HG02571 (cell line): ENCODE measurements around the gene TNIP1.

Source experiments
- ATAC-seq: cut with Tn5 transposase; IDR thresholded peaks from one replicate; pipeline ENCODE4 v1.9.1; 2021; ENCODE audit warnings: mild to moderate bottlenecking, moderate library complexity; ENCODE audit not compliant: unreplicated experiment

Gene TNIP1

GRCh38 chr5:151080613-151081430 lies at the start of gene TNIP1:
Gene TNIP1 (minus strand): TSS chr5:151081034. CDS start chr5:151065095, 15,939 bp downstream.
- peak; percentile 68 for ATAC-seq

- no peak for ATAC-seq
Observed at GRCh38 chr5:151130235-151130921, 49.5 kb upstream of the TNIP1 start.

- ATAC-seq = no peak
Observed at GRCh38 chr5:151128817-151129216, 48.0 kb upstream of the TNIP1 start.

- no peak for ATAC-seq
Observed at GRCh38 chr5:151127926-151128325, 47.1 kb upstream of the TNIP1 start.

- peak; percentile 28 for ATAC-seq
Observed at GRCh38 chr5:151126199-151126645, 45.4 kb upstream of the TNIP1 start.

- ATAC-seq = no peak
Observed at GRCh38 chr5:151125421-151125820, 44.6 kb upstream of the TNIP1 start.

GRCh38 chr5:151123897-151124751 lies 43.3 kb upstream of the TNIP1 start:
- ATAC-seq = peak; percentile 84

- no peak for ATAC-seq
Observed at GRCh38 chr5:151122828-151123227, 42.0 kb upstream of the TNIP1 start.

- ATAC-seq = no peak
Observed at GRCh38 chr5:151121665-151122064, 40.8 kb upstream of the TNIP1 start.

- no peak for ATAC-seq
Observed at GRCh38 chr5:151121095-151121494, 40.3 kb upstream of the TNIP1 start.

- no peak for ATAC-seq
Observed at GRCh38 chr5:151118913-151119575, 38.2 kb upstream of the TNIP1 start.

- no peak for ATAC-seq
Observed at GRCh38 chr5:151115272-151115905, 34.6 kb upstream of the TNIP1 start.

GRCh38 chr5:151113651-151114050 lies 32.8 kb upstream of the TNIP1 start:
- no peak for ATAC-seq

- ATAC-seq = no peak
Observed at GRCh38 chr5:151110992-151111391, 30.2 kb upstream of the TNIP1 start.

- ATAC-seq = peak; percentile 43
Observed at GRCh38 chr5:151110122-151110681, 29.4 kb upstream of the TNIP1 start.

GRCh38 chr5:151108566-151108965 lies 27.7 kb upstream of the TNIP1 start:
- ATAC-seq = no peak

GRCh38 chr5:151107738-151108520 lies 27.1 kb upstream of the TNIP1 start:
- ATAC-seq = no peak

GRCh38 chr5:151107084-151107483 lies 26.2 kb upstream of the TNIP1 start:
- no peak for ATAC-seq

GRCh38 chr5:151106509-151106908 lies 25.7 kb upstream of the TNIP1 start:
- no peak for ATAC-seq
